Breast epithelium (tissue), 4 donors: ENCODE data around the gene PPP1R1B. TPM values are rescaled to one million over a fixed set of nuclear protein-coding genes. Genes with fewer than 3 reads are reported as not detected.

Experiments used
- DNase-seq, 2 donors: peaks; one replicate each; pipeline ENCODE4 v3.0.0-alpha.2; 2019; ENCODE audit warnings: low spot score in 2 of 2
- H3K27ac ChIP-seq, 2 donors: fragments of 200-600 bp; sonication (generic) in 1 of 2; one replicate each; pipeline ENCODE4 v1.5.1; 2016 to 2019; ENCODE audit warnings: mild to moderate bottlenecking in 1 of 2
- H3K27me3 ChIP-seq, 2 donors: fragments of 200-600 bp; sonication (generic) in 1 of 2; one replicate each; pipeline versions ENCODE4 v1.5.1 to v1.6.0; 2017 to 2019; ENCODE audit warnings: control low read depth in 1 of 2, mild to moderate bottlenecking in 1 of 2
- H3K36me3 ChIP-seq: fragments of 200-600 bp; one replicate; pipeline ENCODE4 v1.5.1; 2019
- H3K4me1 ChIP-seq, 2 donors: fragments of 200-600 bp; sonication (generic); one replicate each; pipeline ENCODE4 v1.5.1; 2016 to 2019; ENCODE audit warnings: control low read depth in 1 of 2
- H3K4me3 ChIP-seq, 3 donors: fragments of 200-600 bp; sonication (generic); 1 replicate in 2 of 3; 2 replicates in 1 of 3; pipeline ENCODE4 v1.5.1; 2016 to 2019; ENCODE audit warnings: mild to moderate bottlenecking in 3 of 3, moderate library complexity in 2 of 3
- H3K9me3 ChIP-seq, 2 donors: fragments of 200-600 bp; sonication (generic) in 1 of 2; one replicate each; pipeline ENCODE4 v1.5.1; 2016 to 2019; ENCODE audit warnings: control low read depth in 1 of 2
- CTCF ChIP-seq, 3 donors: fragments of 450-650 bp; IDR thresholded peaks; one replicate each; pipeline ENCODE4 v1.5.1; 2016 to 2017; ENCODE audit warnings: antibody characterized with exemption in 3 of 3, mild to moderate bottlenecking in 3 of 3, moderate library complexity in 3 of 3
- POLR2A ChIP-seq: fragments of 450-650 bp; IDR thresholded peaks from one replicate; pipeline ENCODE4 v1.6.1; 2016; ENCODE audit warnings: antibody characterized with exemption, mild to moderate bottlenecking, moderate library complexity
- POLR2AphosphoS5 ChIP-seq, 3 donors: sonication (generic); formaldehyde crosslinking; IDR thresholded peaks; one replicate each; pipeline ENCODE4 v1.6.1; 2017; ENCODE audit warnings: antibody characterized with exemption in 3 of 3
- intact Hi-C: fragments of 100-400 bp; cut with DNase I; formaldehyde crosslinking; loops from one replicate; pipeline ENCODE4 v1.15.1; 2023; ENCODE audit warnings: low total_unique reads
- total RNA-seq, 3 donors: library from RNA; depleted of rRNA; stranded (reverse); fragments of >200 nt; gene quantifications; one replicate each; pipeline ENCODE4 v1.1.0, GENCODE V29; 2016

PPP1R1B gene
- total RNA-seq, 3 donors from 2014 or later = 22.6 to 71.3 (median 67.5) TPM

- H3K4me3 ChIP-seq = peak overlapping the region in 2 of 3 donors; percentile 44 to 68
These were observed 40.0 kb downstream of the PPP1R1B start for GRCh38 chr17:39666601-39667261.

GRCh38 chr17:39667262-39667944 lies 40.7 kb downstream of the PPP1R1B start:
- peak overlapping the region; percentile 30 to 68 (median 44) for H3K4me3 ChIP-seq
- H3K27me3 ChIP-seq = peaks cover 3 to 12% of the 10 kb centered on the region in 2 donors
- no peaks in the 10 kb centered on the region for H3K36me3 ChIP-seq
- intact Hi-C loops = no loop called here
- no peaks in the 10 kb centered on the region for H3K9me3 ChIP-seq
- no peak for DNase-seq
- TF ChIP-seq POLR2A (no peak), POLR2AphosphoS5 (IDR thresholded peaks at IDR 0.05) (no peak), CTCF (IDR thresholded peaks at IDR 0.05) (no peak)
- peaks cover 16 to 33% of the 10 kb centered on the region in 2 donors for H3K4me1 ChIP-seq
- peak overlapping the region; percentile 68 to 76 for H3K27ac ChIP-seq

More at GRCh38 chr17:39666601-39667261, 40.0 kb downstream of the PPP1R1B start:
- peak overlapping the region; percentile 68 to 76 for H3K27ac ChIP-seq
- peaks cover 3 to 12% of the 10 kb centered on the region in 2 donors for H3K27me3 ChIP-seq
- DNase-seq = no peak
- peaks cover 2% of the 10 kb centered on the region for H3K36me3 ChIP-seq
- no peaks in the 10 kb centered on the region for H3K9me3 ChIP-seq
- TF ChIP-seq POLR2AphosphoS5 (IDR thresholded peaks at IDR 0.05) (peak in 1 of 3 donors; percentile 57), POLR2A (no peak)
- intact Hi-C loops = no loop called here
- H3K4me1 ChIP-seq = peaks cover 16 to 34% of the 10 kb centered on the region in 2 donors

- intact Hi-C loops = no loop called here
- no peaks in the 10 kb centered on the region for H3K9me3 ChIP-seq
- peaks cover 3 to 12% of the 10 kb centered on the region in 2 donors for H3K27me3 ChIP-seq
- H3K36me3 ChIP-seq = no peaks in the 10 kb centered on the region
- peak in 1 of 2 donors; percentile 60 for DNase-seq
- peak within 1 kb of the TSS; percentile 68 to 76 for H3K27ac ChIP-seq
- peaks cover 16 to 27% of the 10 kb centered on the region in 2 donors for H3K4me1 ChIP-seq
- peak within 1 kb of the TSS; percentile 30 to 68 (median 44) for H3K4me3 ChIP-seq
- peak; percentile 52 to 74 (median 57) for TF ChIP-seq CTCF (IDR thresholded peaks at IDR 0.05)
- TF ChIP-seq POLR2AphosphoS5 (IDR thresholded peaks at IDR 0.05) = peak in 2 of 3 donors; percentile 9 to 17
- TF ChIP-seq POLR2A = no peak
These were observed 41.5 kb downstream of the PPP1R1B start, which contains the start of gene PNMT for GRCh38 chr17:39667945-39668924. Gene PNMT, plus strand, starts transcription at chr17:39668453. Its CDS starts 23 bp downstream, at chr17:39668476.

GRCh38 chr17:39669897-39670735 lies 43.4 kb downstream of the PPP1R1B start:
- Histone ChIP-seq H3K4me1 (peaks cover 16 to 26% of the 10 kb centered on the region in 2 donors), H3K27me3 (peaks cover 3 to 12% of the 10 kb centered on the region in 2 donors)
- intact Hi-C loops = no loop called here

More at GRCh38 chr17:39669897-39670735, 43.4 kb downstream of the PPP1R1B start:
- no peak for DNase-seq
- Histone ChIP-seq H3K9me3 (no peaks in the 10 kb centered on the region), H3K4me3 (no peak overlapping the region), H3K27ac (no peak overlapping the region), H3K36me3 (no peaks in the 10 kb centered on the region)
- TF ChIP-seq POLR2AphosphoS5 (IDR thresholded peaks at IDR 0.05) (no peak), POLR2A (no peak), CTCF (IDR thresholded peaks at IDR 0.05) (no peak)
